ENCODE results near the gene FAM240B. TPM values are rescaled to one million over a fixed set of nuclear protein-coding genes. Genes with fewer than 3 reads are reported as not detected.

Gene FAM240B
- total and polyA plus RNA-seq, 2 of the 4 experiments (the other 2 are of a cell fraction): not detected

DNA sequence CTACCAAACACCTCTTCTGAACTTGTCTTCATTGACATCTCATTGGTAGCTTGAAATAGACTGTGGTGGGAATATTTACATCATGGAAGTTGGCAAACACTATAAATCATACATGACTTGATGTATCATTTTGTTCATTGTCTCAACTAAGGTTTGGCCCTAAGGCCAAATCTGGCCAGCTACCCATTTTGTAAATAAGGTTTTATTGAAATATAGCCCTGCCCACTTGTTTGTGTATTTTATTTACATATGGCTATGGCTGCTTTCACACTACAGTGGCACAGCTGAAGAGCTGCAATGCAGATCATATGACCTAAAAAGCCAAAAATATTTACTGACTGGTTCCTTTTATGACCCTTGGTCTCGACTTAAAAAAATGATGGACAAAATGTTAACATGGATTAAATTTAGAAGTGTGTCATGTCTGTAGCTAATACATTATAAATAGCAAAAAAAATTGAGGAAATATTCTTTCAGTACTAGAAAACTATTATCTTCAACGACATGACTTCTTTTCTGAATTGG, 22.1 kb downstream of the FAM240B start:
- Histone ChIP-seq H3K9me1 (ENCODE audit: insufficient read depth, low read length) (no peaks in the 10 kb centered on the region), H4K5ac (ENCODE audit: low read depth, low read length) (no peak overlapping the region), H2AK9ac (replicated peaks; ENCODE audit: low read depth, low read length, poor library complexity) (no peak overlapping the region), H3K4ac (ENCODE audit: low read depth, low read length) (no peak overlapping the region), H4K8ac (ENCODE audit: low read depth in 2 of 2, low read length in 2 of 2) (no peak overlapping the region), H3K79me1 (ENCODE audit: low read depth in 1 of 2, low read length in 2 of 2) (no peaks in the 10 kb centered on the region), H3K9ac (ENCODE audit: low read depth, low read length) (no peak overlapping the region), H3K36me3 (ENCODE audit: control insufficient read depth, insufficient read depth, low read length) (no peaks in the 10 kb centered on the region), H3K9me3 (ENCODE audit: control insufficient read depth, insufficient read depth, low read length) (no peaks in the 10 kb centered on the region), H2BK5ac (ENCODE audit: low read depth, low read length, poor library complexity, severe bottlenecking) (no peak overlapping the region), H3K14ac (replicated peaks; ENCODE audit: low read depth, low read length) (no peak overlapping the region), H4K91ac (ENCODE audit: insufficient read depth, low read depth, low read length) (no peak overlapping the region), H2BK20ac (ENCODE audit: low read depth, low read length) (no peak overlapping the region), H2AFZ (replicated peaks; ENCODE audit: low read length, poor library complexity) (no peak overlapping the region), H3K56ac (ENCODE audit: extremely low read depth, insufficient read depth, low read length) (no peak overlapping the region), H3K18ac (ENCODE audit: low read depth, low read length) (no peak overlapping the region), H2AK5ac (ENCODE audit: low read depth, low read length) (no peak overlapping the region), H2BK15ac (ENCODE audit: low read depth, low read length) (no peak overlapping the region), H3K27ac (ENCODE audit: insufficient read depth, low read length) (no peak overlapping the region), H3K4me3 (ENCODE audit: insufficient read depth, low read depth, low read length) (no peak overlapping the region), H3K4me1 (ENCODE audit: control insufficient read depth, insufficient read depth, low read length) (no peaks in the 10 kb centered on the region), H4K20me1 (ENCODE audit: insufficient read depth, low read length) (no peaks in the 10 kb centered on the region), H3K27me3 (ENCODE audit: control insufficient read depth, insufficient read depth, low read length) (no peaks in the 10 kb centered on the region), H3K4me2 (ENCODE audit: low read depth, low read length) (no peak overlapping the region), H2BK120ac (ENCODE audit: low read depth, low read length) (no peak overlapping the region), H3K23ac (ENCODE audit: low read depth, low read length) (no peak overlapping the region)
- DNase-seq (no peak), ATAC-seq (ENCODE audit: low read depth) (no peak)
- in situ Hi-C loops (cut with MboI; ENCODE audit: low sequenced_read_pairs) (no loop called here), dilution Hi-C loops (cut with HindIII; ENCODE audit: low sequenced_read_pairs, unreplicated experiment) (no loop called here), intact Hi-C loops (cut with micrococcal nuclease) (no loop called here)
- no CpG with 5 or more reads among the region's 2 CpGs for WGBS, 2 experiments (ENCODE audit: extremely low coverage in 2 of 2, insufficient read length in 1 of 2)
- no TSS peak for BruUV-seq (replicated peaks)
- ChIA-PET CTCF (no interaction called here), POLR2A (ENCODE audit: unreplicated experiment) (no interaction called here)
- no peak for TF ChIP-seq SMC3 (IDR thresholded peaks at IDR 0.05; ENCODE audit: low read depth, low read length)
- no peak for TF ChIP-seq MAFK (IDR thresholded peaks at IDR 0.05; ENCODE audit: low read depth, low read length)
- no peak for TF ChIP-seq BHLHE40 (IDR thresholded peaks at IDR 0.05; ENCODE audit: low read depth, low read length)
- no peak for TF ChIP-seq CHD1 (IDR thresholded peaks at IDR 0.05; ENCODE audit: low read depth, low read length)
- TF ChIP-seq MXI1 (IDR thresholded peaks at IDR 0.05; ENCODE audit: borderline replicate concordance, low read depth, low read length): no peak
- no peak for TF ChIP-seq POLR2A (IDR thresholded peaks at IDR 0.05; ENCODE audit: low read depth, low read length)
- TF ChIP-seq, protein P1, sequence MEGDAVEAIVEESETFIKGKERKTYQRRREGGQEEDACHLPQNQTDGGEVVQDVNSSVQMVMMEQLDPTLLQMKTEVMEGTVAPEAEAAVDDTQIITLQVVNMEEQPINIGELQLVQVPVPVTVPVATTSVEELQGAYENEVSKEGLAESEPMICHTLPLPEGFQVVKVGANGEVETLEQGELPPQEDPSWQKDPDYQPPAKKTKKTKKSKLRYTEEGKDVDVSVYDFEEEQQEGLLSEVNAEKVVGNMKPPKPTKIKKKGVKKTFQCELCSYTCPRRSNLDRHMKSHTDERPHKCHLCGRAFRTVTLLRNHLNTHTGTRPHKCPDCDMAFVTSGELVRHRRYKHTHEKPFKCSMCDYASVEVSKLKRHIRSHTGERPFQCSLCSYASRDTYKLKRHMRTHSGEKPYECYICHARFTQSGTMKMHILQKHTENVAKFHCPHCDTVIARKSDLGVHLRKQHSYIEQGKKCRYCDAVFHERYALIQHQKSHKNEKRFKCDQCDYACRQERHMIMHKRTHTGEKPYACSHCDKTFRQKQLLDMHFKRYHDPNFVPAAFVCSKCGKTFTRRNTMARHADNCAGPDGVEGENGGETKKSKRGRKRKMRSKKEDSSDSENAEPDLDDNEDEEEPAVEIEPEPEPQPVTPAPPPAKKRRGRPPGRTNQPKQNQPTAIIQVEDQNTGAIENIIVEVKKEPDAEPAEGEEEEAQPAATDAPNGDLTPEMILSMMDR (conservative IDR thresholded peaks at IDR 0.05; ENCODE audit: low read depth, low read length): no peak
- no peak for TF ChIP-seq MAZ (IDR thresholded peaks at IDR 0.05; ENCODE audit: borderline replicate concordance, low read depth, low read length)
- TF ChIP-seq RFX5 (IDR thresholded peaks at IDR 0.05; ENCODE audit: low read depth, low read length): no peak
- TF ChIP-seq FOS (IDR thresholded peaks at IDR 0.05; ENCODE audit: low read depth, low read length): no peak
- TF ChIP-seq NFE2L2 (IDR thresholded peaks at IDR 0.05; ENCODE audit: low read depth, low read length): no peak
- TF ChIP-seq RCOR1 (IDR thresholded peaks at IDR 0.05; ENCODE audit: insufficient replicate concordance, low read length): no peak
- TF ChIP-seq, protein P2, sequence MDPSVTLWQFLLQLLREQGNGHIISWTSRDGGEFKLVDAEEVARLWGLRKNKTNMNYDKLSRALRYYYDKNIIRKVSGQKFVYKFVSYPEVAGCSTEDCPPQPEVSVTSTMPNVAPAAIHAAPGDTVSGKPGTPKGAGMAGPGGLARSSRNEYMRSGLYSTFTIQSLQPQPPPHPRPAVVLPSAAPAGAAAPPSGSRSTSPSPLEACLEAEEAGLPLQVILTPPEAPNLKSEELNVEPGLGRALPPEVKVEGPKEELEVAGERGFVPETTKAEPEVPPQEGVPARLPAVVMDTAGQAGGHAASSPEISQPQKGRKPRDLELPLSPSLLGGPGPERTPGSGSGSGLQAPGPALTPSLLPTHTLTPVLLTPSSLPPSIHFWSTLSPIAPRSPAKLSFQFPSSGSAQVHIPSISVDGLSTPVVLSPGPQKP (IDR thresholded peaks at IDR 0.05; ENCODE audit: borderline replicate concordance, low read depth, low read length): no peak
- no peak for TF ChIP-seq CEBPB (IDR thresholded peaks at IDR 0.05; ENCODE audit: low read depth, low read length)
- TF ChIP-seq, protein P3, sequence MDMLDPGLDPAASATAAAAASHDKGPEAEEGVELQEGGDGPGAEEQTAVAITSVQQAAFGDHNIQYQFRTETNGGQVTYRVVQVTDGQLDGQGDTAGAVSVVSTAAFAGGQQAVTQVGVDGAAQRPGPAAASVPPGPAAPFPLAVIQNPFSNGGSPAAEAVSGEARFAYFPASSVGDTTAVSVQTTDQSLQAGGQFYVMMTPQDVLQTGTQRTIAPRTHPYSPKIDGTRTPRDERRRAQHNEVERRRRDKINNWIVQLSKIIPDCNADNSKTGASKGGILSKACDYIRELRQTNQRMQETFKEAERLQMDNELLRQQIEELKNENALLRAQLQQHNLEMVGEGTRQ (IDR thresholded peaks at IDR 0.05; ENCODE audit: low read depth, low read length): no peak
- no peak for TF ChIP-seq RAD21 (IDR thresholded peaks at IDR 0.05; ENCODE audit: low read length)
